ENCODE data around the gene NFATC1. TPM values are rescaled to one million over a fixed set of nuclear protein-coding genes. Genes with fewer than 3 reads are reported as not detected.

Gene NFATC1
- total RNA-seq, 1 experiment from 2014 or later, result 3.4 TPM

GRCh38 chr18:79519751-79520477, 124.2 kb downstream of the NFATC1 start:
- H3K36me3 ChIP-seq, result no peaks in the 10 kb centered on the region
- H3K9me3 ChIP-seq (replicated peaks), result no peaks in the 10 kb centered on the region
- peak in 1 of 2 experiments; percentile 40 for DNase-seq (ENCODE audit: low read depth in 1 of 2, low spot score in 2 of 2)
- no peak overlapping the region for H3K4me3 ChIP-seq
- no peaks in the 10 kb centered on the region for H3K27me3 ChIP-seq (replicated peaks)
- H3K27ac ChIP-seq, result no peak overlapping the region
- no peaks in the 10 kb centered on the region for H3K4me1 ChIP-seq (replicated peaks)

GRCh38 chr18:79520478-79521390, 125.0 kb downstream of the NFATC1 start:
- Histone ChIP-seq H3K27ac (no peak overlapping the region), H3K9me3 (replicated peaks) (no peaks in the 10 kb centered on the region), H3K36me3 (no peaks in the 10 kb centered on the region), H3K4me1 (replicated peaks) (no peaks in the 10 kb centered on the region), H3K4me3 (no peak overlapping the region), H3K27me3 (replicated peaks) (no peaks in the 10 kb centered on the region)
- peak in 1 of 2 experiments; percentile 17 for DNase-seq (ENCODE audit: low read depth in 1 of 2, low spot score in 2 of 2)

- no peaks in the 10 kb centered on the region for H3K36me3 ChIP-seq
- H3K27ac ChIP-seq, result no peak overlapping the region
- peak in 1 of 2 experiments; percentile 32 for DNase-seq (ENCODE audit: low read depth in 1 of 2, low spot score in 2 of 2)
- no peaks in the 10 kb centered on the region for H3K9me3 ChIP-seq (replicated peaks)
- H3K27me3 ChIP-seq (replicated peaks), result no peaks in the 10 kb centered on the region
- H3K4me1 ChIP-seq (replicated peaks), result no peaks in the 10 kb centered on the region
- no peak overlapping the region for H3K4me3 ChIP-seq
These were observed 125.9 kb downstream of the NFATC1 start for GRCh38 chr18:79521416-79522205.

GRCh38 chr18:79522451-79523205, 126.9 kb downstream of the NFATC1 start:
- no peaks in the 10 kb centered on the region for H3K9me3 ChIP-seq (replicated peaks)
- no peak overlapping the region for H3K27ac ChIP-seq
- no peaks in the 10 kb centered on the region for H3K4me1 ChIP-seq (replicated peaks)
- no peaks in the 10 kb centered on the region for H3K36me3 ChIP-seq
- no peaks in the 10 kb centered on the region for H3K27me3 ChIP-seq (replicated peaks)
- no peak overlapping the region for H3K4me3 ChIP-seq
- DNase-seq (ENCODE audit: low read depth in 1 of 2, low spot score in 2 of 2), result peak in 1 of 2 experiments; percentile 36

GRCh38 chr18:79523206-79523735, 127.5 kb downstream of the NFATC1 start:
- Histone ChIP-seq H3K27me3 (replicated peaks) (no peaks in the 10 kb centered on the region), H3K9me3 (replicated peaks) (no peaks in the 10 kb centered on the region), H3K27ac (no peak overlapping the region), H3K36me3 (no peaks in the 10 kb centered on the region), H3K4me3 (no peak overlapping the region), H3K4me1 (replicated peaks) (no peaks in the 10 kb centered on the region)
- DNase-seq (ENCODE audit: low read depth in 1 of 2, low spot score in 2 of 2), result peak in 1 of 2 experiments; percentile 6

GRCh38 chr18:79523736-79524180, 128.0 kb downstream of the NFATC1 start:
- no peak overlapping the region for H3K27ac ChIP-seq
- peak in 1 of 2 experiments; percentile 30 for DNase-seq (ENCODE audit: low read depth in 1 of 2, low spot score in 2 of 2)
- no peaks in the 10 kb centered on the region for H3K36me3 ChIP-seq
- H3K27me3 ChIP-seq (replicated peaks), result no peaks in the 10 kb centered on the region
- no peaks in the 10 kb centered on the region for H3K9me3 ChIP-seq (replicated peaks)
- H3K4me3 ChIP-seq, result no peak overlapping the region
- no peaks in the 10 kb centered on the region for H3K4me1 ChIP-seq (replicated peaks)

GRCh38 chr18:79524181-79525078, 128.7 kb downstream of the NFATC1 start:
- Histone ChIP-seq H3K4me3 (no peak overlapping the region), H3K36me3 (no peaks in the 10 kb centered on the region), H3K27ac (no peak overlapping the region), H3K4me1 (replicated peaks) (no peaks in the 10 kb centered on the region), H3K9me3 (replicated peaks) (no peaks in the 10 kb centered on the region), H3K27me3 (replicated peaks) (no peaks in the 10 kb centered on the region)
- DNase-seq (ENCODE audit: low read depth in 1 of 2, low spot score in 2 of 2), result peak in 1 of 2 experiments; percentile 40

GRCh38 chr18:79525556-79526467, 130.1 kb downstream of the NFATC1 start:
- H3K4me3 ChIP-seq, result no peak overlapping the region
- DNase-seq (ENCODE audit: low read depth in 1 of 2, low spot score in 2 of 2), result peak in 1 of 2 experiments; percentile 43
- no peaks in the 10 kb centered on the region for H3K36me3 ChIP-seq
- no peaks in the 10 kb centered on the region for H3K4me1 ChIP-seq (replicated peaks)
- no peaks in the 10 kb centered on the region for H3K27me3 ChIP-seq (replicated peaks)
- no peaks in the 10 kb centered on the region for H3K9me3 ChIP-seq (replicated peaks)
- H3K27ac ChIP-seq, result no peak overlapping the region

GRCh38 chr18:79526468-79527460, 131.0 kb downstream of the NFATC1 start:
- Histone ChIP-seq H3K27me3 (replicated peaks) (no peaks in the 10 kb centered on the region), H3K9me3 (replicated peaks) (no peaks in the 10 kb centered on the region), H3K27ac (no peak overlapping the region), H3K4me1 (replicated peaks) (no peaks in the 10 kb centered on the region), H3K36me3 (no peaks in the 10 kb centered on the region), H3K4me3 (no peak overlapping the region)
- DNase-seq (ENCODE audit: low read depth in 1 of 2, low spot score in 2 of 2), result no peak

GRCh38 chr18:79527656-79528315, 132.1 kb downstream of the NFATC1 start:
- Histone ChIP-seq H3K36me3 (no peaks in the 10 kb centered on the region), H3K4me1 (replicated peaks) (no peaks in the 10 kb centered on the region), H3K9me3 (replicated peaks) (no peaks in the 10 kb centered on the region), H3K27me3 (replicated peaks) (no peaks in the 10 kb centered on the region), H3K4me3 (no peak overlapping the region), H3K27ac (no peak overlapping the region)
- no peak for DNase-seq (ENCODE audit: low read depth in 1 of 2, low spot score in 2 of 2)
